Neutrophil (primary cell): Measurements from ENCODE around the gene RRP12.

ENCODE experiments used
- H3K27ac ChIP-seq: fragments of 200-600 bp; sonication (generic); 2 replicates; pipeline ENCODE4 v1.5.1; 2016; ENCODE audit warnings: mild to moderate bottlenecking, moderate library complexity
- H3K27me3 ChIP-seq: fragments of 200-600 bp; sonication (generic); 2 replicates; pipeline ENCODE4 v1.6.0; 2016; ENCODE audit warnings: mild to moderate bottlenecking
- H3K36me3 ChIP-seq: fragments of 200-600 bp; sonication (generic); 2 replicates; pipeline ENCODE4 v1.5.1; 2017
- H3K4me1 ChIP-seq, 2 experiments: fragments of 200-600 bp in 1 of 2; sonication (generic) in 1 of 2; 1 replicate in 1 of 2; 2 replicates in 1 of 2; pipeline versions ENCODE4 v1.5.1 to v1.6.1; 2013 to 2016; ENCODE audit warnings: low read depth in 1 of 2, low read length in 1 of 2, mild to moderate bottlenecking in 1 of 2, moderate library complexity in 1 of 2; ENCODE audit not compliant: control insufficient read depth in 1 of 2, insufficient read depth in 1 of 2
- H3K4me3 ChIP-seq, 2 experiments: fragments of 200-600 bp in 1 of 2; sonication (generic) in 1 of 2; 1 replicate in 1 of 2; 2 replicates in 1 of 2; pipeline ENCODE4 v1.5.1; 2013 to 2016; ENCODE audit warnings: low read depth in 1 of 2, low read length in 1 of 2, mild to moderate bottlenecking in 1 of 2, moderate library complexity in 1 of 2
- H3K9me3 ChIP-seq: fragments of 200-600 bp; sonication (generic); 2 replicates; pipeline ENCODE4 v1.5.1; 2016
- CTCF ChIP-seq: fragments of 200-600 bp; sonication (generic); IDR thresholded peaks from 2 replicates; pipeline ENCODE4 v1.5.1; 2016; ENCODE audit warnings: antibody characterized with exemption

The RRP12 gene

GRCh38 chr10:97338041-97338440, 63.1 kb downstream of the RRP12 start:
- no peak overlapping the region for H3K4me3 ChIP-seq
- no peaks in the 10 kb centered on the region for H3K9me3 ChIP-seq
- no peak for TF ChIP-seq CTCF
- peak overlapping the region; percentile 99 for H3K27ac ChIP-seq
- H3K36me3 ChIP-seq: peaks cover 5% of the 10 kb centered on the region
- peaks cover 32 to 39% of the 10 kb centered on the region in 2 experiments for H3K4me1 ChIP-seq
- H3K27me3 ChIP-seq: no peaks in the 10 kb centered on the region

- no peak for TF ChIP-seq CTCF
- Histone ChIP-seq H3K4me3 (peak overlapping the region; percentile 2 to 88), H3K27ac (peak overlapping the region; percentile 99), H3K36me3 (peaks cover 12% of the 10 kb centered on the region), H3K27me3 (no peaks in the 10 kb centered on the region), H3K9me3 (no peaks in the 10 kb centered on the region), H3K4me1 (peaks cover 28 to 32% of the 10 kb centered on the region in 2 experiments)
These were observed 64.0 kb downstream of the RRP12 start for GRCh38 chr10:97336942-97337831.

GRCh38 chr10:97336446-97336845, 64.7 kb downstream of the RRP12 start:
- H3K36me3 ChIP-seq: peaks cover 19% of the 10 kb centered on the region
- no peaks in the 10 kb centered on the region for H3K9me3 ChIP-seq
- peak overlapping the region; percentile 88 to 89 for H3K4me3 ChIP-seq
- peaks cover 32 to 35% of the 10 kb centered on the region in 2 experiments for H3K4me1 ChIP-seq
- no peaks in the 10 kb centered on the region for H3K27me3 ChIP-seq
- peak overlapping the region; percentile 99 for H3K27ac ChIP-seq
- TF ChIP-seq CTCF: no peak

- Histone ChIP-seq H3K4me3 (peak overlapping the region; percentile 88 to 89), H3K9me3 (no peaks in the 10 kb centered on the region), H3K36me3 (peaks cover 24% of the 10 kb centered on the region), H3K27ac (peak overlapping the region; percentile 99), H3K27me3 (no peaks in the 10 kb centered on the region), H3K4me1 (peaks cover 37 to 39% of the 10 kb centered on the region in 2 experiments)
- no peak for TF ChIP-seq CTCF
These were observed 65.1 kb downstream of the RRP12 start for GRCh38 chr10:97336006-97336405.

GRCh38 chr10:97335188-97335619, 65.9 kb downstream of the RRP12 start:
- H3K36me3 ChIP-seq: peaks cover 32% of the 10 kb centered on the region
- H3K27me3 ChIP-seq: no peaks in the 10 kb centered on the region
- TF ChIP-seq CTCF: no peak
- H3K9me3 ChIP-seq: no peaks in the 10 kb centered on the region
- H3K27ac ChIP-seq: peak overlapping the region; percentile 99
- peak overlapping the region; percentile 88 to 89 for H3K4me3 ChIP-seq
- H3K4me1 ChIP-seq: peaks cover 45 to 47% of the 10 kb centered on the region in 2 experiments
